KMS-11 (cell line): ENCODE data around the gene RCBTB2.

Experiments
- H2AFZ ChIP-seq: fragments of 200-600 bp; sonication (generic); 2 replicates; pipeline ENCODE4 v1.6.1; 2016; ENCODE audit warnings: antibody characterized with exemption, mixed run types, low read depth
- H3K27ac ChIP-seq: fragments of 200-600 bp; sonication (generic); 2 replicates; pipeline ENCODE4 v1.6.1; 2016; ENCODE audit warnings: mild to moderate bottlenecking, mixed run types
- H3K27me3 ChIP-seq: fragments of 200-600 bp; sonication (generic); 2 replicates; pipeline ENCODE4 v1.6.1; 2017; ENCODE audit warnings: mild to moderate bottlenecking, low read depth, mixed run types, moderate library complexity; ENCODE audit not compliant: insufficient read depth
- H3K36me3 ChIP-seq: fragments of 200-600 bp; sonication (generic); 2 replicates; pipeline ENCODE4 v1.6.1; 2017; ENCODE audit warnings: mild to moderate bottlenecking, mixed run types; ENCODE audit not compliant: insufficient read depth
- H3K4me1 ChIP-seq: fragments of 200-600 bp; sonication (generic); 2 replicates; pipeline ENCODE4 v1.6.1; 2016; ENCODE audit warnings: mild to moderate bottlenecking, low read depth, mixed run types; ENCODE audit not compliant: poor library complexity, severe bottlenecking
- H3K4me2 ChIP-seq: fragments of 200-600 bp; sonication (generic); 2 replicates; pipeline ENCODE4 v1.7.0; 2016; ENCODE audit warnings: mild to moderate bottlenecking, mixed run types
- H3K4me3 ChIP-seq: fragments of 200-600 bp; sonication (generic); IDR thresholded peaks from 2 replicates; pipeline ENCODE4 v1.6.1; 2017; ENCODE audit warnings: low read depth, low read length, mixed read lengths; ENCODE audit not compliant: insufficient read depth
- H3K79me2 ChIP-seq: fragments of 200-600 bp; sonication (generic); 2 replicates; pipeline ENCODE4 v1.6.1; 2016; ENCODE audit warnings: low read depth, mixed run types; ENCODE audit not compliant: insufficient read depth
- H3K9ac ChIP-seq: fragments of 200-600 bp; sonication (generic); 2 replicates; pipeline ENCODE4 v1.6.1; 2016; ENCODE audit warnings: mild to moderate bottlenecking, mixed run types
- H4K20me1 ChIP-seq: fragments of 200-600 bp; sonication (generic); 2 replicates; pipeline ENCODE4 v1.6.1; 2016; ENCODE audit warnings: mild to moderate bottlenecking, mixed run types; ENCODE audit not compliant: insufficient read depth
- CTCF ChIP-seq: fragments of 200-600 bp; sonication (generic); conservative IDR thresholded peaks from 2 replicates; pipeline ENCODE4 v1.6.1; 2017; ENCODE audit warnings: low read depth, mild to moderate bottlenecking, antibody characterized with exemption, low read length, moderate library complexity, mixed read lengths

RCBTB2 gene

GRCh38 chr13:48534911-48535501 lies 2.1 kb upstream of the RCBTB2 start:
- Histone ChIP-seq H3K27ac (no peak overlapping the region), H3K9ac (no peak overlapping the region)

GRCh38 chr13:48533961-48534600 lies 1.2 kb upstream of the RCBTB2 start:
- Histone ChIP-seq H3K36me3 (no peaks in the 10 kb centered on the region), H2AFZ (peak overlapping the region; percentile 89; the same call in 1 of the 2 replicates), H4K20me1 (no peaks in the 10 kb centered on the region), H3K27me3 (no peaks in the 10 kb centered on the region), H3K79me2 (no peaks in the 10 kb centered on the region), H3K4me1 (no peaks in the 10 kb centered on the region), H3K27ac (no peak overlapping the region), H3K4me2 (no peak overlapping the region), H3K9ac (no peak overlapping the region), H3K4me3 (no peak overlapping the region)
- no peak for TF ChIP-seq CTCF

More at GRCh38 chr13:48534911-48535501, 2.1 kb upstream of the RCBTB2 start:
- Histone ChIP-seq H4K20me1 (no peaks in the 10 kb centered on the region), H3K36me3 (no peaks in the 10 kb centered on the region), H2AFZ (no peak overlapping the region), H3K4me2 (no peak overlapping the region), H3K79me2 (no peaks in the 10 kb centered on the region), H3K4me1 (no peaks in the 10 kb centered on the region), H3K4me3 (no peak overlapping the region), H3K27me3 (no peaks in the 10 kb centered on the region)
- TF ChIP-seq CTCF, result no peak

- Histone ChIP-seq H3K4me1 (no peaks in the 10 kb centered on the region), H3K4me2 (peak overlapping the region; percentile 47; the same call in 1 of the 2 replicates), H3K9ac (peak overlapping the region; percentile 66; the same call in 1 of the 2 replicates), H3K36me3 (no peaks in the 10 kb centered on the region), H3K4me3 (no peak overlapping the region), H3K27me3 (no peaks in the 10 kb centered on the region), H3K79me2 (no peaks in the 10 kb centered on the region), H4K20me1 (no peaks in the 10 kb centered on the region), H2AFZ (peak overlapping the region; percentile 89), H3K27ac (no peak overlapping the region)
- no peak for TF ChIP-seq CTCF
Observed at GRCh38 chr13:48532256-48532505, 699 bp downstream of the RCBTB2 start.

- Histone ChIP-seq H3K4me2 (peak overlapping the region; percentile 47; the same call in 1 of the 2 replicates), H3K9ac (peak overlapping the region; percentile 66; the same call in 1 of the 2 replicates), H4K20me1 (no peaks in the 10 kb centered on the region), H2AFZ (peak overlapping the region; percentile 89), H3K27me3 (no peaks in the 10 kb centered on the region), H3K79me2 (no peaks in the 10 kb centered on the region), H3K4me3 (no peak overlapping the region), H3K27ac (no peak overlapping the region), H3K4me1 (no peaks in the 10 kb centered on the region), H3K36me3 (no peaks in the 10 kb centered on the region)
- no peak for TF ChIP-seq CTCF
Observed at GRCh38 chr13:48531416-48532255, 1.2 kb downstream of the RCBTB2 start.
